Cardiac muscle cell (in vitro differentiated cells and primary cell): ENCODE measurements around the gene SMYD3. TPM values are rescaled to one million over a fixed set of nuclear protein-coding genes. Genes with fewer than 3 reads are reported as not detected.

Source experiments
- DNase-seq, 2 donors: peaks; one replicate each; pipeline versions ENCODE4 v3.0.0 to v3.0.0-alpha.2; 2010 to 2017; ENCODE audit warnings: low read depth in 1 of 2, low spot score in 1 of 2
- H3K27ac ChIP-seq: fragments of 200-600 bp; sonication (generic); 2 replicates; pipeline ENCODE4 v1.5.1; 2016
- H3K27me3 ChIP-seq: fragments of 200-600 bp; sonication (generic); 2 replicates; pipeline ENCODE4 v1.6.0; 2016; ENCODE audit warnings: control low read depth
- H3K36me3 ChIP-seq: fragments of 200-600 bp; sonication (generic); 2 replicates; pipeline ENCODE4 v1.5.1; 2016; ENCODE audit warnings: control low read depth
- H3K4me1 ChIP-seq: fragments of 200-600 bp; sonication (generic); 2 replicates; pipeline ENCODE4 v1.8.1; 2017; ENCODE audit warnings: low read depth, mild to moderate bottlenecking, mixed run types
- H3K4me3 ChIP-seq: fragments of 200-600 bp; sonication (generic); 2 replicates; pipeline ENCODE4 v1.5.1; 2016; ENCODE audit warnings: mild to moderate bottlenecking
- H3K9me3 ChIP-seq: fragments of 200-600 bp; sonication (generic); 2 replicates; pipeline ENCODE4 v1.5.1; 2017; ENCODE audit warnings: low read depth, mild to moderate bottlenecking, control low read depth
- CTCF ChIP-seq: IDR thresholded peaks from 2 replicates; pipeline ENCODE4 v1.5.1; 2012; ENCODE audit warnings: low read depth, mild to moderate bottlenecking, low read length
- polyA plus RNA-seq: library from polyadenylated mRNA; unstranded; fragments of >200 nt; fragmentation: Nextera tagmentation; extraction: Ambion mirVana; gene quantifications from 2 replicates; pipeline ENCODE4 v1.2.1, GENCODE V29; 2016
- total RNA-seq: library from RNA; depleted of rRNA; stranded (reverse); fragments of >200 nt; gene quantifications from 2 replicates; pipeline ENCODE4 v1.2.3, GENCODE V29; 2016

Gene SMYD3
- total and polyA plus RNA-seq, 2 experiments from 2014 or later: 47.2 to 50.8 TPM

- no peak overlapping the region for H3K4me3 ChIP-seq
- TF ChIP-seq CTCF: no peak
- no peak overlapping the region for H3K27ac ChIP-seq
- no peak for DNase-seq
- no peaks in the 10 kb centered on the region for H3K27me3 ChIP-seq
- no peaks in the 10 kb centered on the region for H3K36me3 ChIP-seq
- H3K4me1 ChIP-seq: peaks cover 62% of the 10 kb centered on the region
- H3K9me3 ChIP-seq: no peaks in the 10 kb centered on the region
Observed at GRCh38 chr1:245772739-245773138, 734.3 kb downstream of the SMYD3 start.

- no peaks in the 10 kb centered on the region for H3K9me3 ChIP-seq
- H3K4me1 ChIP-seq: peaks cover 58% of the 10 kb centered on the region
- H3K4me3 ChIP-seq: no peak overlapping the region
- H3K36me3 ChIP-seq: no peaks in the 10 kb centered on the region
- no peak for TF ChIP-seq CTCF
- no peak for DNase-seq
- H3K27me3 ChIP-seq: no peaks in the 10 kb centered on the region
- peak overlapping the region; percentile 29 for H3K27ac ChIP-seq
Observed at GRCh38 chr1:245772325-245772724, 734.8 kb downstream of the SMYD3 start.

- TF ChIP-seq CTCF: no peak
- Histone ChIP-seq H3K4me3 (no peak overlapping the region), H3K4me1 (peaks cover 52% of the 10 kb centered on the region), H3K36me3 (no peaks in the 10 kb centered on the region), H3K27me3 (no peaks in the 10 kb centered on the region), H3K9me3 (no peaks in the 10 kb centered on the region), H3K27ac (peak overlapping the region; percentile 29)
- DNase-seq: peak; percentile 82 to 95
Observed at GRCh38 chr1:245771511-245772281, 735.4 kb downstream of the SMYD3 start.

GRCh38 chr1:245770156-245770555 lies 736.9 kb downstream of the SMYD3 start:
- peaks cover 40% of the 10 kb centered on the region for H3K4me1 ChIP-seq
- no peaks in the 10 kb centered on the region for H3K27me3 ChIP-seq
- no peaks in the 10 kb centered on the region for H3K9me3 ChIP-seq
- no peak overlapping the region for H3K27ac ChIP-seq
- H3K36me3 ChIP-seq: no peaks in the 10 kb centered on the region
- no peak for DNase-seq
- no peak overlapping the region for H3K4me3 ChIP-seq
- TF ChIP-seq CTCF: no peak

- no peak overlapping the region for H3K4me3 ChIP-seq
- peaks cover 37% of the 10 kb centered on the region for H3K4me1 ChIP-seq
Observed at GRCh38 chr1:245768596-245768995, 738.5 kb downstream of the SMYD3 start.

More at GRCh38 chr1:245768596-245768995, 738.5 kb downstream of the SMYD3 start:
- Histone ChIP-seq H3K36me3 (no peaks in the 10 kb centered on the region), H3K9me3 (no peaks in the 10 kb centered on the region), H3K27me3 (no peaks in the 10 kb centered on the region), H3K27ac (no peak overlapping the region)
- TF ChIP-seq CTCF: no peak
- no peak for DNase-seq
